GM12801 (cell line): ENCODE measurements around the gene CDC42EP4.

Experiments used
- TF ChIP-seq, protein P1 (sequence below): IDR thresholded peaks from one replicate; pipeline ENCODE4 v1.5.1; 2011; ENCODE audit warnings: control low read depth; ENCODE audit not compliant: insufficient read length; ENCODE audit errors: extremely low read depth

The CDC42EP4 gene, protein sequence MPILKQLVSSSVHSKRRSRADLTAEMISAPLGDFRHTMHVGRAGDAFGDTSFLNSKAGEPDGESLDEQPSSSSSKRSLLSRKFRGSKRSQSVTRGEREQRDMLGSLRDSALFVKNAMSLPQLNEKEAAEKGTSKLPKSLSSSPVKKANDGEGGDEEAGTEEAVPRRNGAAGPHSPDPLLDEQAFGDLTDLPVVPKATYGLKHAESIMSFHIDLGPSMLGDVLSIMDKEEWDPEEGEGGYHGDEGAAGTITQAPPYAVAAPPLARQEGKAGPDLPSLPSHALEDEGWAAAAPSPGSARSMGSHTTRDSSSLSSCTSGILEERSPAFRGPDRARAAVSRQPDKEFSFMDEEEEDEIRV

GRCh38 chr17:73311781-73312641 lies at the start of gene CDC42EP4:
CDC42EP4 (minus strand) TSS chr17:73312001; CDS start chr17:73286500, 25,501 bp downstream.
- TF ChIP-seq, protein P1, sequence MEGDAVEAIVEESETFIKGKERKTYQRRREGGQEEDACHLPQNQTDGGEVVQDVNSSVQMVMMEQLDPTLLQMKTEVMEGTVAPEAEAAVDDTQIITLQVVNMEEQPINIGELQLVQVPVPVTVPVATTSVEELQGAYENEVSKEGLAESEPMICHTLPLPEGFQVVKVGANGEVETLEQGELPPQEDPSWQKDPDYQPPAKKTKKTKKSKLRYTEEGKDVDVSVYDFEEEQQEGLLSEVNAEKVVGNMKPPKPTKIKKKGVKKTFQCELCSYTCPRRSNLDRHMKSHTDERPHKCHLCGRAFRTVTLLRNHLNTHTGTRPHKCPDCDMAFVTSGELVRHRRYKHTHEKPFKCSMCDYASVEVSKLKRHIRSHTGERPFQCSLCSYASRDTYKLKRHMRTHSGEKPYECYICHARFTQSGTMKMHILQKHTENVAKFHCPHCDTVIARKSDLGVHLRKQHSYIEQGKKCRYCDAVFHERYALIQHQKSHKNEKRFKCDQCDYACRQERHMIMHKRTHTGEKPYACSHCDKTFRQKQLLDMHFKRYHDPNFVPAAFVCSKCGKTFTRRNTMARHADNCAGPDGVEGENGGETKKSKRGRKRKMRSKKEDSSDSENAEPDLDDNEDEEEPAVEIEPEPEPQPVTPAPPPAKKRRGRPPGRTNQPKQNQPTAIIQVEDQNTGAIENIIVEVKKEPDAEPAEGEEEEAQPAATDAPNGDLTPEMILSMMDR, result no peak

- TF ChIP-seq, protein P1, result no peak
Measured at GRCh38 chr17:73360961-73361761, 49.4 kb upstream of the CDC42EP4 start.

GRCh38 chr17:73359987-73360410 lies 48.2 kb upstream of the CDC42EP4 start:
- TF ChIP-seq, protein P1, result no peak

DNA sequence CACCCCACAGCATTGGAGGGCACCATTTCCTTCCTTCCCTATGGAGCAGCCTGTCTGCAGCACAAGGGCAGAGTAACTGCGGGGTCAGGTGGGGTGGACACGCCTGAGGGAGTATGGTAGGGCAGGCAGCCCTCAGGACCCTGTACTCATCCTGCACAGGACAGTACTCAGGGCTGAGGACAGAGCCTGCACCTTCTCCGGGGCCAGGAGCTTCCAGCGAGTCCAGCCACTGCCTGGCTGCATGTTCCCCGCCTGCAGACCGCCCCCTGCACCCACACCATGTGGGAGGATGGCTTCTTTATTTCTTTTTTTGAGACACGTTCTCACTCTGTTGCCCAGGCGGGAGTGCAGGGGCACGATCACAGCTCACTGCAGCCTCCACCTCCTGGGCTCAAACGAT lies 47.6 kb upstream of the CDC42EP4 start:
- TF ChIP-seq, protein P1, result no peak

- TF ChIP-seq, protein P1, result no peak
Measured at GRCh38 chr17:73358668-73359067, 46.9 kb upstream of the CDC42EP4 start.

- TF ChIP-seq, protein P1, result no peak
Measured at GRCh38 chr17:73357981-73358380, 46.2 kb upstream of the CDC42EP4 start.

GRCh38 chr17:73357318-73357717 lies 45.5 kb upstream of the CDC42EP4 start:
- TF ChIP-seq, protein P1, result no peak
